Gastrocnemius medialis (tissue), 4 donors: ENCODE data around the gene TK2.

Experiments
- CTCF ChIP-seq, 5 experiments: fragments of 450-650 bp in 3 of 5; fragments of 200-600 bp in 2 of 5; sonication (generic) in 2 of 5; IDR thresholded peaks in 4 of 5; conservative IDR thresholded peaks in 1 of 5; 1 replicate in 4 of 5; 2 replicates in 1 of 5; pipeline ENCODE4 v1.5.1; 2016 to 2019; ENCODE audit warnings: antibody characterized with exemption in 5 of 5, mild to moderate bottlenecking in 3 of 5, moderate library complexity in 3 of 5
- POLR2A ChIP-seq, 2 donors: fragments of 450-650 bp; IDR thresholded peaks; one replicate each; pipeline ENCODE4 v1.6.1; 2017; ENCODE audit warnings: antibody characterized with exemption in 2 of 2, mild to moderate bottlenecking in 2 of 2, moderate library complexity in 2 of 2

GRCh38 chr16:66588981-66589713 is 39.2 kb upstream of the TK2 start:
- TF ChIP-seq CTCF (IDR thresholded peaks at IDR 0.05 in 4 of 5, conservative IDR thresholded peaks at IDR 0.05 in 1 of 5), result peak in 4 of 5 experiments; percentile 33 to 51 (median 44)
- TF ChIP-seq POLR2A (IDR thresholded peaks at IDR 0.05), result no peak
